Endodermal cell (in vitro differentiated cells): Measurements from ENCODE around the gene ZNF618. TPM values are rescaled to one million over a fixed set of nuclear protein-coding genes. Genes with fewer than 3 reads are reported as not detected.

ENCODE experiments used
- DNase-seq: peaks from one replicate; pipeline ENCODE4 v3.0.0-alpha.2; 2017
- H3K27ac ChIP-seq: 2 replicates; pipeline ENCODE4 v1.5.1; 2013; ENCODE audit warnings: mild to moderate bottlenecking, low read depth, low read length, moderate library complexity
- H3K27me3 ChIP-seq: 2 replicates; pipeline ENCODE4 v1.6.1; 2013; ENCODE audit warnings: mild to moderate bottlenecking, low read length, moderate library complexity; ENCODE audit not compliant: insufficient read depth, control insufficient read depth, poor library complexity, severe bottlenecking
- H3K36me3 ChIP-seq: 2 replicates; pipeline ENCODE4 v1.7.0; 2013; ENCODE audit warnings: mild to moderate bottlenecking, low read length, moderate library complexity; ENCODE audit not compliant: control insufficient read depth, insufficient read depth
- H3K4me1 ChIP-seq: one replicate; pipeline ENCODE4 v1.7.0; 2013; ENCODE audit warnings: low read length; ENCODE audit not compliant: control insufficient read depth, insufficient read depth
- H3K4me3 ChIP-seq: 2 replicates; pipeline ENCODE4 v1.5.1; 2013; ENCODE audit warnings: mild to moderate bottlenecking, low read length, moderate library complexity
- H3K9ac ChIP-seq: 2 replicates; pipeline ENCODE4 v1.6.1; 2013; ENCODE audit warnings: mild to moderate bottlenecking, low read length, moderate library complexity; ENCODE audit not compliant: poor library complexity, severe bottlenecking; ENCODE audit errors: extremely low read depth
- H3K9me3 ChIP-seq: 2 replicates; pipeline ENCODE4 v1.6.1; 2013; ENCODE audit warnings: mild to moderate bottlenecking, low read length, moderate library complexity; ENCODE audit not compliant: control insufficient read depth
- H3K27ac Mint-ChIP-seq: 2 replicates; pipeline ENCODE4 v1.8.0; 2020; ENCODE audit warnings: mixed read lengths
- H3K27me3 Mint-ChIP-seq: 2 replicates; pipeline ENCODE4 v1.8.0; 2021; ENCODE audit warnings: mild to moderate bottlenecking, mixed read lengths; ENCODE audit not compliant: insufficient read depth
- H3K36me3 Mint-ChIP-seq: 2 replicates; pipeline ENCODE4 v1.8.0; 2020; ENCODE audit warnings: low read depth, mixed read lengths
- H3K4me1 Mint-ChIP-seq: 2 replicates; pipeline ENCODE4 v1.8.0; 2020; ENCODE audit warnings: mixed read lengths
- H3K4me3 Mint-ChIP-seq: 2 replicates; pipeline ENCODE4 v1.8.0; 2020; ENCODE audit warnings: mild to moderate bottlenecking, moderate library complexity, mixed read lengths
- H3K9me3 Mint-ChIP-seq: 2 replicates; pipeline ENCODE4 v1.8.0; 2020; ENCODE audit warnings: mild to moderate bottlenecking, mixed read lengths
- CTCF ChIP-seq: fragments of 200-600 bp; sonication (generic); conservative IDR thresholded peaks from 2 replicates; pipeline ENCODE4 v1.5.0; 2021; ENCODE audit warnings: antibody characterized with exemption, mild to moderate bottlenecking
- WGBS, 2 experiments: methylation state at CpG; one replicate each; pipeline versions ENCODE4 v1.1.5 to v1.1.7; 2013; ENCODE audit warnings: missing lambda C conversion rate in 2 of 2, mixed read lengths in 1 of 2; ENCODE audit not compliant: insufficient coverage in 1 of 2, insufficient read length in 1 of 2; 5-methylcytosine and 5-hydroxymethylcytosine counted together
- total RNA-seq, 2 donors: library from RNA; stranded (reverse); fragmentation: NEBNext Ultra II Directional in 1 of 2; extraction: Animal tissue kit (Norgen Biotek cat#: 25700) in 1 of 2; gene quantifications; 2 replicates in 1 of 2; 3 replicates in 1 of 2; pipeline ENCODE4 v1.2.1, GENCODE V29; 2021

ZNF618 gene
- total RNA-seq, 2 donors from 2014 or later, result 34.5 to 37.5 TPM

- no peak overlapping the region for H3K9ac ChIP-seq
- H3K4me1 ChIP-seq, result no peaks in the 10 kb centered on the region
- DNase-seq, result peak; percentile 67
- H3K27ac ChIP-seq, result no peak overlapping the region
- Mint-ChIP-seq H3K9me3 (no peaks in the 10 kb centered on the region), H3K4me1 (peaks cover 3% of the 10 kb centered on the region), H3K27me3 (no peaks in the 10 kb centered on the region), H3K36me3 (peaks cover 48% of the 10 kb centered on the region), H3K4me3 (no peak overlapping the region), H3K27ac (no peak overlapping the region)
- no peaks in the 10 kb centered on the region for H3K27me3 ChIP-seq
- H3K9me3 ChIP-seq, result no peaks in the 10 kb centered on the region
- no peak overlapping the region for H3K4me3 ChIP-seq
- 71 to 72% methylated on average over 3 of the region's 3 CpGs for WGBS, 2 experiments
- H3K36me3 ChIP-seq, result peaks cover 48% of the 10 kb centered on the region
- peak; percentile 71 for TF ChIP-seq CTCF
Observed at GRCh38 chr9:114047717-114048116, 171.6 kb downstream of the ZNF618 start.

GRCh38 chr9:114048533-114049415 is 172.7 kb downstream of the ZNF618 start:
- H3K4me1 ChIP-seq, result no peaks in the 10 kb centered on the region
- 94 to 95% methylated on average over 43 to 44 of the region's 44 CpGs for WGBS, 2 experiments

More at GRCh38 chr9:114048533-114049415, 172.7 kb downstream of the ZNF618 start:
- Histone ChIP-seq H3K27me3 (no peaks in the 10 kb centered on the region), H3K9me3 (no peaks in the 10 kb centered on the region), H3K4me3 (no peak overlapping the region), H3K36me3 (peaks cover 39% of the 10 kb centered on the region), H3K9ac (no peak overlapping the region), H3K27ac (no peak overlapping the region)
- peaks cover 42% of the 10 kb centered on the region for H3K36me3 Mint-ChIP-seq
- no peak for TF ChIP-seq CTCF
- H3K27me3 Mint-ChIP-seq, result no peaks in the 10 kb centered on the region
- peak; percentile 29 for DNase-seq
- H3K9me3 Mint-ChIP-seq, result no peaks in the 10 kb centered on the region
- H3K4me1 Mint-ChIP-seq, result peaks cover 3% of the 10 kb centered on the region
- no peak overlapping the region for H3K27ac Mint-ChIP-seq
- H3K4me3 Mint-ChIP-seq, result no peak overlapping the region
